Stomach (tissue), 19 donors: ENCODE results near the gene RRP15. TPM values are rescaled to one million over a fixed set of nuclear protein-coding genes. Genes with fewer than 3 reads are reported as not detected.
A peak's percentile ranks its signal among the peaks of the same experiment; 100 is the strongest.

ENCODE experiments used
- DNase-seq, 2 donors: peaks; one replicate each; pipeline versions ENCODE4 v3.0.0 to v3.0.0-alpha.2; 2013 to 2019
- H3K27ac ChIP-seq, 5 donors: fragments of 200-600 bp in 4 of 5; sonication (generic) in 4 of 5; one replicate each; pipeline ENCODE4 v1.5.1; 2013 to 2019; ENCODE audit warnings: mild to moderate bottlenecking in 1 of 5, moderate library complexity in 1 of 5
- H3K27me3 ChIP-seq, 3 donors: fragments of 200-600 bp; sonication (generic); one replicate each; pipeline ENCODE4 v1.5.1; 2017 to 2019; ENCODE audit warnings: mixed run types in 1 of 3
- H3K36me3 ChIP-seq, 4 donors: fragments of 200-600 bp; sonication (generic); 1 replicate in 3 of 4; 2 replicates in 1 of 4; pipeline ENCODE4 v1.5.1; 2016 to 2019
- H3K4me1 ChIP-seq, 4 donors: fragments of 200-600 bp; sonication (generic); one replicate each; pipeline ENCODE4 v1.5.1; 2016 to 2019
- H3K4me3 ChIP-seq, 4 donors: fragments of 200-600 bp; sonication (generic) in 3 of 4; one replicate each; pipeline ENCODE4 v1.5.1; 2016 to 2019; ENCODE audit warnings: mild to moderate bottlenecking in 1 of 4
- H3K9me3 ChIP-seq, 4 donors: fragments of 200-600 bp; sonication (generic); one replicate each; pipeline ENCODE4 v1.5.1; 2016 to 2019
- EP300 ChIP-seq: sonication (generic); formaldehyde crosslinking; IDR thresholded peaks from one replicate; pipeline ENCODE4 v1.6.1; 2017; ENCODE audit warnings: antibody characterized with exemption
- POLR2A ChIP-seq, 4 donors: fragments of 450-650 bp; IDR thresholded peaks; one replicate each; pipeline ENCODE4 v1.6.1; 2016; ENCODE audit warnings: antibody characterized with exemption in 4 of 4, control low read depth in 2 of 4, mild to moderate bottlenecking in 1 of 4, moderate library complexity in 1 of 4
- POLR2AphosphoS5 ChIP-seq, 3 donors: sonication (generic); formaldehyde crosslinking; IDR thresholded peaks; one replicate each; pipeline ENCODE4 v1.6.1; 2016; ENCODE audit warnings: antibody characterized with exemption in 3 of 3
- WGBS, 5 donors: extraction: QIAGEN DNeasy Blood & Tissue Kit in 3 of 5; methylation state at CpG; one replicate each; pipeline versions ENCODE4 v1.1.5 to v1.1.7; 2013 to 2018; 5-methylcytosine and 5-hydroxymethylcytosine counted together
- intact Hi-C: fragments of 100-400 bp; cut with DNase I; formaldehyde crosslinking; loops from one replicate; pipeline ENCODE4 v1.15.1; 2023; ENCODE audit warnings: low total_unique reads
- long read RNA-seq, 10 donors: transcript quantifications; one replicate each; lab custom pipeline, GENCODE V29; 2026
- polyA plus RNA-seq, 3 donors: library from polyadenylated mRNA; stranded (reverse); fragments of 200-250 nt; gene quantifications; one replicate each; pipeline ENCODE4 v1.2.3, GENCODE V29; 2013
- total RNA-seq, 5 donors: library from RNA; depleted of rRNA; stranded (reverse); fragments of >200 nt; gene quantifications; one replicate each; pipeline versions ENCODE4 v1.1.0 to v1.2.3, GENCODE V29; 2014 to 2016
- TF ChIP-seq, protein P1 (sequence below), 7 experiments: fragments of 450-650 bp in 4 of 7; fragments of 200-600 bp in 3 of 7; sonication (generic) in 3 of 7; IDR thresholded peaks; one replicate each; pipeline ENCODE4 v1.5.1; 2016 to 2019; ENCODE audit warnings: antibody characterized with exemption in 7 of 7, control low read depth in 2 of 7, mild to moderate bottlenecking in 1 of 7
- donor health status: healthy with polysubstance abuse.
- donor health status: Bipolar disorder and iron deficiency.
- donor health status: healthy.

Gene RRP15, protein sequence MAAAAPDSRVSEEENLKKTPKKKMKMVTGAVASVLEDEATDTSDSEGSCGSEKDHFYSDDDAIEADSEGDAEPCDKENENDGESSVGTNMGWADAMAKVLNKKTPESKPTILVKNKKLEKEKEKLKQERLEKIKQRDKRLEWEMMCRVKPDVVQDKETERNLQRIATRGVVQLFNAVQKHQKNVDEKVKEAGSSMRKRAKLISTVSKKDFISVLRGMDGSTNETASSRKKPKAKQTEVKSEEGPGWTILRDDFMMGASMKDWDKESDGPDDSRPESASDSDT
- total RNA-seq, result 10 to 100 TPM in 4 of 5 donors, 1 to 10 TPM in 1; 3.1 to 70.1 (median 20.1) TPM
- polyA plus RNA-seq, result 1 to 10 TPM; 2.6 to 3.8 (median 3.0) TPM
- long read RNA-seq, donor 1, full-length matches to known transcripts, result 5 of 5 reads
- long read RNA-seq, donor 1, partial matches to known transcripts, result 0 of 5 reads
- long read RNA-seq, donor 1, other reads (novel, unspliced or antisense), result 0 of 5 reads
- long read RNA-seq, donor 2, full-length matches to known transcripts, result 5 of 10 reads
- long read RNA-seq, donor 2, partial matches to known transcripts, result 5 of 10 reads
- long read RNA-seq, donor 2, other reads (novel, unspliced or antisense), result 0 of 10 reads
- long read RNA-seq, donor 3, full-length matches to known transcripts, result 5 of 5 reads
- long read RNA-seq, donor 3, partial matches to known transcripts, result 0 of 5 reads
- long read RNA-seq, donor 3, other reads (novel, unspliced or antisense), result 0 of 5 reads
- long read RNA-seq, donor 4, full-length matches to known transcripts, result 2 of 2 reads
- long read RNA-seq, donor 4, partial matches to known transcripts, result 0 of 2 reads
- long read RNA-seq, donor 4, other reads (novel, unspliced or antisense), result 0 of 2 reads
- long read RNA-seq, donor 5, full-length matches to known transcripts, result 14 of 14 reads
- long read RNA-seq, donor 5, partial matches to known transcripts, result 0 of 14 reads
- long read RNA-seq, donor 5, other reads (novel, unspliced or antisense), result 0 of 14 reads
- long read RNA-seq, donor 6, result 0 reads
- long read RNA-seq, donor 7, full-length matches to known transcripts, result 13 of 13 reads
- long read RNA-seq, donor 7, partial matches to known transcripts, result 0 of 13 reads
- long read RNA-seq, donor 7, other reads (novel, unspliced or antisense), result 0 of 13 reads
- long read RNA-seq, donor 8, full-length matches to known transcripts, result 17 of 17 reads
- long read RNA-seq, donor 8, partial matches to known transcripts, result 0 of 17 reads
- long read RNA-seq, donor 8, other reads (novel, unspliced or antisense), result 0 of 17 reads
- long read RNA-seq, donor 9, full-length matches to known transcripts, result 13 of 26 reads
- long read RNA-seq, donor 9, partial matches to known transcripts, result 13 of 26 reads
- long read RNA-seq, donor 9, other reads (novel, unspliced or antisense), result 0 of 26 reads
- long read RNA-seq, donor 10, full-length matches to known transcripts, result 7 of 7 reads
- long read RNA-seq, donor 10, partial matches to known transcripts, result 0 of 7 reads
- long read RNA-seq, donor 10, other reads (novel, unspliced or antisense), result 0 of 7 reads

- intact Hi-C loops, result no loop called here
These were observed at the start of gene RRP15 for GRCh38 chr1:218284917-218285635. TSS of gene RRP15 (plus strand) at chr1:218285293. CDS start at chr1:218285317, 24 bp downstream.

DNA sequence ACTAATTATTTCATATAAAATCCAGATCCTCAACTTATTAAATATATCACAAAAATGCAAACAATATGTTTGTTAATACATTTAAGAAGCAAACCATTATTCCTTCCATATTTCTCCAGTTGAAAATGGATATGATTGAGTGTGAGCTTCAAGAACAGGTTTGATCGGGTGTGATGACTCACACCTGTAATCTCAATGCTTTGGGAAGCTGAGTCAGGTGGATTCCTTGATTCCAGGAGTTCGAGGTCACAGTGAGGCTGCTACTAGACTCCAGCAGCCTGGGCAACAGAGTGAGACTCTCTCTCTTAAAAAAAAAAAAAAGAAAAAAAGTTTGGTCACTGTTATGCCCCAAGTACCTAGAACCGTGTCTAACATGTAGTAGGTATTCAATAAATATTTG, 42.9 kb upstream of the RRP15 start:
- Histone ChIP-seq H3K36me3 (no peaks in the 10 kb centered on the region), H3K4me1 (no peaks in the 10 kb centered on the region), H3K9me3 (no peaks in the 10 kb centered on the region), H3K27ac (no peak overlapping the region), H3K4me3 (no peak overlapping the region), H3K27me3 (no peaks in the 10 kb centered on the region)
- intact Hi-C loops, result no loop called here
- TF ChIP-seq POLR2AphosphoS5 (IDR thresholded peaks at IDR 0.05), result no peak
- no peak for TF ChIP-seq EP300
- TF ChIP-seq POLR2A (IDR thresholded peaks at IDR 0.05), result no peak
- TF ChIP-seq, protein P1, sequence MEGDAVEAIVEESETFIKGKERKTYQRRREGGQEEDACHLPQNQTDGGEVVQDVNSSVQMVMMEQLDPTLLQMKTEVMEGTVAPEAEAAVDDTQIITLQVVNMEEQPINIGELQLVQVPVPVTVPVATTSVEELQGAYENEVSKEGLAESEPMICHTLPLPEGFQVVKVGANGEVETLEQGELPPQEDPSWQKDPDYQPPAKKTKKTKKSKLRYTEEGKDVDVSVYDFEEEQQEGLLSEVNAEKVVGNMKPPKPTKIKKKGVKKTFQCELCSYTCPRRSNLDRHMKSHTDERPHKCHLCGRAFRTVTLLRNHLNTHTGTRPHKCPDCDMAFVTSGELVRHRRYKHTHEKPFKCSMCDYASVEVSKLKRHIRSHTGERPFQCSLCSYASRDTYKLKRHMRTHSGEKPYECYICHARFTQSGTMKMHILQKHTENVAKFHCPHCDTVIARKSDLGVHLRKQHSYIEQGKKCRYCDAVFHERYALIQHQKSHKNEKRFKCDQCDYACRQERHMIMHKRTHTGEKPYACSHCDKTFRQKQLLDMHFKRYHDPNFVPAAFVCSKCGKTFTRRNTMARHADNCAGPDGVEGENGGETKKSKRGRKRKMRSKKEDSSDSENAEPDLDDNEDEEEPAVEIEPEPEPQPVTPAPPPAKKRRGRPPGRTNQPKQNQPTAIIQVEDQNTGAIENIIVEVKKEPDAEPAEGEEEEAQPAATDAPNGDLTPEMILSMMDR (IDR thresholded peaks at IDR 0.05), result no peak
- WGBS, 5 donors, result 50 to 72% (median 60%) methylated on average over 3 of the region's 3 CpGs
- DNase-seq, result no peak

More at GRCh38 chr1:218284917-218285635, at the start of gene RRP15:
- 0 to 1% (median 0%) methylated on average over 38 to 45 of the region's 45 CpGs for WGBS, 5 donors
- peak within 1 kb of the TSS; percentile 69 to 98 (median 88) for H3K4me3 ChIP-seq
- H3K4me1 ChIP-seq, result peaks cover 8 to 34% (median 23%) of the 10 kb centered on the region in 4 donors
- TF ChIP-seq, protein P1 (IDR thresholded peaks at IDR 0.05), result no peak
- no peak for TF ChIP-seq EP300
- TF ChIP-seq POLR2AphosphoS5 (IDR thresholded peaks at IDR 0.05), result peak; percentile 55 to 83 (median 66)
- TF ChIP-seq POLR2A (IDR thresholded peaks at IDR 0.05), result no peak
- peaks cover 0 to 6% (median 0%) of the 10 kb centered on the region in 3 donors for H3K27me3 ChIP-seq
- no peaks in the 10 kb centered on the region for H3K36me3 ChIP-seq
- peak within 1 kb of the TSS; percentile 79 to 82 (median 79) for H3K27ac ChIP-seq
- H3K9me3 ChIP-seq, result peaks cover 0 to 6% (median 2%) of the 10 kb centered on the region in 4 donors
- peak; percentile 90 to 96 for DNase-seq

DNA sequence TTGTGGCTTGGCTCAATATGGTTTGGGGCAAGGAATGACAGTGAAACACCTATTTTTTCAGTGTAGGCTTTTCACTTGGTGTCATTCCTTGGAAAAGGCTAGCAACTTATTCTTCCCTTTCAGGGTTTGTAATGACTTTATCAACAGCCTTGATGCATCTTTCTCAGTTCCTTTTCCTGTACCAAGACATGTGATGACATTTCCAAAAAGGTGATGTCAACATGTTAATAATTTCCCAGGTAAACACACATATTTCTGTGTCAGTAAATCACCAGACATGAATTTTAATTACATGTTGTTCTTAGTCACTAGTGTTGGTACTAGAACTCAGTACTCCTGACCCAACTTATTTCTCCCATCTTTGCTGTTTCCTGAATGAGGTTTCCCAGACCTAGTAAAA, 37.8 kb upstream of the RRP15 start:
- Histone ChIP-seq H3K9me3 (no peaks in the 10 kb centered on the region), H3K27me3 (peaks cover 0 to 4% (median 0%) of the 10 kb centered on the region in 3 donors), H3K36me3 (no peaks in the 10 kb centered on the region), H3K4me3 (no peak overlapping the region), H3K4me1 (no peaks in the 10 kb centered on the region), H3K27ac (no peak overlapping the region)
- intact Hi-C loops, result no loop called here
- TF ChIP-seq EP300 (no peak), POLR2AphosphoS5 (IDR thresholded peaks at IDR 0.05) (no peak), POLR2A (IDR thresholded peaks at IDR 0.05) (no peak)
- TF ChIP-seq, protein P1 (IDR thresholded peaks at IDR 0.05), result no peak
- no peak for DNase-seq
